Activated CD4-positive, alpha-beta memory T cell treated with anti-CD3 and anti-CD28 coated beads, Interleukin-2, amount 10 ng/mL, durations not matched to agents 7 days and 5 days (primary cell): ENCODE data around the gene MBD1. TPM values are rescaled to one million over a fixed set of nuclear protein-coding genes. Genes with fewer than 3 reads are reported as not detected.
A peak's percentile ranks its signal among the peaks of the same experiment; 100 is the strongest.
"Not testable (repeated sequence)": the region's sequence is repeated elsewhere in the genome, so short reads cannot be mapped to it uniquely, and the experiment has no call there.

ENCODE experiments used
- CTCF ChIA-PET: fragments of 350-600 bp; sonication (Branson Sonifier 250); formaldehyde crosslinking; loops from one replicate; lab custom pipeline; 2021; ENCODE audit warnings: antibody characterized with exemption, inconsistent platforms; lab: Charles Lee
- POLR2A ChIA-PET: fragments of 350-600 bp; sonication (Branson Sonifier 250); formaldehyde crosslinking; loops from one replicate; lab custom pipeline; 2021; ENCODE audit warnings: antibody characterized with exemption; lab: Charles Lee
- DNase-seq: peaks from one replicate; pipeline ENCODE4 v3.0.0-alpha.2; 2020
- H3K27ac Mint-ChIP-seq: one replicate; pipeline ENCODE4 v1.8.0; 2021; ENCODE audit warnings: mild to moderate bottlenecking, mixed read lengths
- H3K27me3 Mint-ChIP-seq: one replicate; pipeline ENCODE4 v1.8.0; 2021; ENCODE audit warnings: mixed read lengths
- H3K36me3 Mint-ChIP-seq: one replicate; pipeline ENCODE4 v1.8.0; 2021; ENCODE audit warnings: low read depth, mixed read lengths
- H3K4me1 Mint-ChIP-seq: one replicate; pipeline ENCODE4 v1.8.0; 2021; ENCODE audit warnings: mixed read lengths
- H3K4me3 Mint-ChIP-seq: one replicate; pipeline ENCODE4 v1.8.0; 2021; ENCODE audit warnings: mild to moderate bottlenecking, mixed read lengths
- H3K9me3 Mint-ChIP-seq: one replicate; pipeline ENCODE4 v1.8.0; 2021; ENCODE audit warnings: mixed read lengths
- total RNA-seq, 2 experiments: library from RNA; stranded (reverse); gene quantifications; one replicate each; pipeline ENCODE4 v1.2.3, GENCODE V29; 2021

The MBD1 gene
- total RNA-seq, 2 experiments from 2014 or later: 103 to 106 TPM

- peak overlapping the region; percentile 86 for H3K4me3 Mint-ChIP-seq
- peaks cover 5% of the 10 kb centered on the region for H3K9me3 Mint-ChIP-seq
- ChIA-PET CTCF (interaction anchor here (1.1 to 2.8 kb wide), 2 partner anchors 50 to 67 kb away, joined by 3 to 13 read pairs; partner anchors contain the start of gene SKA1), POLR2A (interaction anchor here (1.1 to 2.7 kb wide), 8 partner anchors 10 to 67 kb away, joined by 3 to 15 read pairs (median 6); partner anchors contain the start of genes MBD1 and SKA1)
- peaks cover 40% of the 10 kb centered on the region for H3K27me3 Mint-ChIP-seq
- peak overlapping the region; percentile 85 for H3K27ac Mint-ChIP-seq
- H3K4me1 Mint-ChIP-seq: peaks cover 25% of the 10 kb centered on the region
- peaks cover 8% of the 10 kb centered on the region for H3K36me3 Mint-ChIP-seq
- peak; percentile 94 for DNase-seq
Measured at GRCh38 chr18:50307738-50308470, 26.6 kb upstream of the MBD1 start.

- POLR2A ChIA-PET: interaction anchor here (1.1 to 2.7 kb wide), 8 partner anchors 9 to 68 kb away, joined by 3 to 15 read pairs (median 6); partner anchors contain the start of genes MBD1 and SKA1
- Mint-ChIP-seq H3K9me3 (peaks cover 5% of the 10 kb centered on the region), H3K36me3 (peaks cover 8% of the 10 kb centered on the region), H3K27ac (peak overlapping the region; percentile 85), H3K27me3 (peaks cover 45% of the 10 kb centered on the region), H3K4me3 (peak overlapping the region; percentile 86), H3K4me1 (peaks cover 25% of the 10 kb centered on the region)
- CTCF ChIA-PET: interaction anchor here (1.1 to 2.8 kb wide), 2 partner anchors 50 to 67 kb away, joined by 3 to 13 read pairs; partner anchors contain the start of gene SKA1
- no peak for DNase-seq
Measured at GRCh38 chr18:50307400-50307737, 26.0 kb upstream of the MBD1 start.

DNA sequence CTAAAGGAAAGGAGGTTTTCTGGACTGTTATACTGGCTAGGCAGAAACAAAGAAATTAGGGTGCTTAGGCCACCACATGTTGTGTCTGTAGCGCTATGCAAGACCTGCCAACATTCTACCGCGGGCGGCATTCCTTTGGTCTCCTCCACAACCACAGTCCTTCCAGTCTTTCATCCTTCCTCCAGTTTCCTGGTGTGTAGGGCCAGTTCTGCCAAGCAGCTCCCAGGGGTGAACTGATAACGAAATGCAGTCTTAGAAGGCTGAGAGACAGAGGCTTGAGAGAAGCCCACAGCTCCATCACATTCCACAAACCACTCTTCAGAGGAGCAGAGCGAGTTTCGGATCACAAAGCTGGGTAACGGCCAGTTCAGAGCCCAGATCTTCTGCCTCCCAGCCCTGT lies 25.6 kb upstream of the MBD1 start:
- ChIA-PET CTCF (interaction anchor here (1.1 to 2.8 kb wide), 2 partner anchors 51 to 68 kb away, joined by 3 to 13 read pairs; partner anchors contain the start of gene SKA1), POLR2A (interaction anchor here (1.1 to 2.7 kb wide), 7 partner anchors 9 to 68 kb away, joined by 3 to 15 read pairs (median 7); partner anchors contain the start of genes MBD1 and SKA1)
- no peak for DNase-seq
- Mint-ChIP-seq H3K36me3 (peaks cover 8% of the 10 kb centered on the region), H3K27me3 (peaks cover 47% of the 10 kb centered on the region), H3K9me3 (peaks cover 5% of the 10 kb centered on the region), H3K4me1 (peaks cover 25% of the 10 kb centered on the region), H3K4me3 (peak overlapping the region; percentile 86), H3K27ac (peak overlapping the region; percentile 85)

DNA sequence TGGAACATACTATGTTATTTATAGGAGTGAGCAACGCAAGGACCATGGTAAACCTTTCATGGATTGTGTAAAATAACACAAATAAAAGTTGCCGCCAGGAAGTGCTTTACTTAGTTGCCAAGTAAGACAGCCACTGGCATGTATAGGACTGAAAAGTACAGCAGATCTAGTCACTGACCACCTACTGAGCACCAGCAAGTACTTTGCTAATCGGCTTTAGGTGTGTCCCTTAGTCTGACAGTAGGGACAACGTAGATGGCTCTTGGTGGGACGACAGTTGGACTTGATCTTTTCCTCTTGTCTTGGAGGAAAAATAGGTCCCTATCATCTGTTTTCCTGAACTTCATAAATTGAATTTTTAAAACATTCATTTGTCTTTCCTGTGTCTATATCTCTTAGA lies 19.8 kb upstream of the MBD1 start:
- POLR2A ChIA-PET: no interaction called here
- Mint-ChIP-seq H3K9me3 (peaks cover 5% of the 10 kb centered on the region), H3K4me3 (no peak overlapping the region), H3K4me1 (peaks cover 13% of the 10 kb centered on the region), H3K27me3 (peaks cover 66% of the 10 kb centered on the region), H3K36me3 (peaks cover 10% of the 10 kb centered on the region), H3K27ac (no peak overlapping the region)
- DNase-seq: no peak
- CTCF ChIA-PET: no interaction called here

DNA sequence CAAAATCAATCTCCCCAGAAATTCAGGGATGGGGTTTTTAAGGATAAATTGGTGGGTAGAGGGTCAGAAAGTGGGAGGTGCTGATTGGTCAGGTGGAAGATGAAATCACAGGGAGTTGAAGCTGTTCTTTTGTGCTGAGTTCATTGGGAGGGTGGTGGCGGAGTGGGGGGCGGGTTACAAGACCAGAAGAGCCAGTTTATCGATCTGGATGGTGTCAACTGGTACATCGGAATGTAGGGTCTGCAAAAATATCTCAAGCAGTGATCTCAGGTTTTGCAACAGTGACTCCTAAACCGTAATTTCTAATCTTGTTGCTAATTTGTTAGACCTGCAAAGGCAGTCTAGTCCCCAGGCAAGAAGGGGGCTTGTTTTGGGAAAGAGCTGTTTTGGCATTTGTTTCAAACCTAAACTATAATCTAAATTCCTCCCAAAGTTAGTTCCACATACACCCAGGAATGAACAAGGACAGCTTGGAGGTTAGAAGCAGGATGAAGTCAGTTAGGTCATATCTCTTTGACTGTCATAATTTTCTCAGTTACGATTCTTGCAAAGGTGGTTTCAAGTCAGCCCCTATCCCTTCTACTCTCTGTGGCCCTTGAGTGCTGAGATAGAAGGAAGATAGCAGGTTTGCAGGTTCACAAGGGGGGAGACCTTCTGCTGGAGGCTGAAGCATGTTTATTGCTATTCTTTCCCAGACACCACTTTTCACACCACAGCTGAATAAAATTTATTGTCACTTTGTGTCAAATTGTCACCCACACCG lies 18.5 kb upstream of the MBD1 start:
- DNase-seq: no peak
- Mint-ChIP-seq H3K4me1 (peaks cover 13% of the 10 kb centered on the region), H3K4me3 (no peak overlapping the region), H3K27me3 (peaks cover 60% of the 10 kb centered on the region), H3K9me3 (no peaks in the 10 kb centered on the region), H3K36me3 (peaks cover 6% of the 10 kb centered on the region), H3K27ac (no peak overlapping the region)
- ChIA-PET POLR2A (no interaction called here), CTCF (interaction anchor here (1.3 kb wide), 1 partner anchor 56 kb away, joined by 3 read pairs; no protein-coding TSS in a partner anchor)

GRCh38 chr18:50298443-50299284 lies 17.3 kb upstream of the MBD1 start:
- Mint-ChIP-seq H3K4me3 (no peak overlapping the region), H3K9me3 (no peaks in the 10 kb centered on the region), H3K4me1 (peaks cover 13% of the 10 kb centered on the region), H3K27me3 (peaks cover 52% of the 10 kb centered on the region), H3K36me3 (peaks cover 6% of the 10 kb centered on the region), H3K27ac (no peak overlapping the region)
- DNase-seq: no peak
- POLR2A ChIA-PET: interaction anchor here (0.7 to 1.3 kb wide), 5 partner anchors 9 to 33 kb away, joined by 3 to 6 read pairs (median 3); partner anchors contain the start of genes CFAP53 and MBD1
- CTCF ChIA-PET: interaction anchor here (0.8 to 1.1 kb wide), 4 partner anchors 10 to 80 kb away, joined by 3 to 4 read pairs (median 3); partner anchors contain the start of gene MBD1

DNA sequence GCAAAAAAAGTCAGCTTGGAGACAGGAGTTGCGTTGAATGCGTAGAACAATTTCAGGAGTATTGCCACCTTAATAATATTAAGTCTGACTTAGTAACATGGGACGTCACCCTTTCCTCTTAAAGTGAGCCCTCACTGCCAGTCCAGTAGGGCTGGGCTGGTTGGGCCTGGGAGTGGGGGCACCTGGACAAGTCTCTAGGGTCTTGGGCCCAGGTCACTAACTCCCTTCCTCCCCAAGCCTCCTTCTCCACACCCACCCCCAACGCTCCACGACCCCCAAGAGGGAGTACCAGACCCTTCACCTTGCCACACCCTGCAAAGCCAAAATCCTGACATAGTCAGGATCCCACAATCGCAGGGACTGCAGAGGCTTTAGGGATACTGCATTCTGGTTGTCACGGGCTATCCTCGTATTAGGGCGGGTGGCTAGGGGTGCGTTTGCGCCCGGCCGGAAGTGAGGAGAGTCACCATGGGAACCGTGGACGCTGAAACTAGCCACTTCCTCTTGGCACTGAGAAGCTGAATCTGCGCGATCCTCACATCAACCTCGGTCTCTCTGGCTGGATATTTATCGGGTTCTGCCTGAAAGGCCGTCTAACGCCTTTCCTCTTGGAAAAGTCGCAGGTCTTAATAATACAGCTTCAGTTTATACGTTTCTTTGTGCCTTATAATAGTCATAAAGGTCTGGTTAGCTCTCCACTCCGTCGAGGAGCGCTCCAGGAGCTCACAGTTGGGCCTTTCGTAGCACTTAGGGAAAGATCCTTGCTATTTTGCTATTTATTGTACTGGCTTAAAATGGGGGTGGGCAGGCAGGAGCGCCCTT lies 16.5 kb upstream of the MBD1 start:
- POLR2A ChIA-PET: interaction anchor here (0.7 to 1.3 kb wide), 5 partner anchors 8 to 32 kb away, joined by 3 to 6 read pairs (median 3); partner anchors contain the start of genes CFAP53 and MBD1
- H3K27ac Mint-ChIP-seq: peak overlapping the region; percentile 2

GRCh38 chr18:50293039-50293438 lies 11.7 kb upstream of the MBD1 start:
- Mint-ChIP-seq H3K4me3 (no peak overlapping the region), H3K4me1 (peaks cover 17% of the 10 kb centered on the region), H3K9me3 (no peaks in the 10 kb centered on the region), H3K27me3 (peaks cover 13% of the 10 kb centered on the region), H3K36me3 (no peaks in the 10 kb centered on the region), H3K27ac (no peak overlapping the region)
- POLR2A ChIA-PET: no interaction called here
- no peak for DNase-seq
- CTCF ChIA-PET: no interaction called here

More for the DNA sequence above, 16.5 kb upstream of the MBD1 start:
- peaks cover 6% of the 10 kb centered on the region for H3K36me3 Mint-ChIP-seq
- H3K27me3 Mint-ChIP-seq: peaks cover 44% of the 10 kb centered on the region
- no peaks in the 10 kb centered on the region for H3K9me3 Mint-ChIP-seq
- peaks cover 13% of the 10 kb centered on the region for H3K4me1 Mint-ChIP-seq
- H3K4me3 Mint-ChIP-seq: peak overlapping the region; percentile 66
- CTCF ChIA-PET: interaction anchor here (0.6 to 1.1 kb wide), 5 partner anchors 9 to 79 kb away, joined by 3 to 4 read pairs (median 3); partner anchors contain the start of gene MBD1
- peak; percentile 86 for DNase-seq

DNA sequence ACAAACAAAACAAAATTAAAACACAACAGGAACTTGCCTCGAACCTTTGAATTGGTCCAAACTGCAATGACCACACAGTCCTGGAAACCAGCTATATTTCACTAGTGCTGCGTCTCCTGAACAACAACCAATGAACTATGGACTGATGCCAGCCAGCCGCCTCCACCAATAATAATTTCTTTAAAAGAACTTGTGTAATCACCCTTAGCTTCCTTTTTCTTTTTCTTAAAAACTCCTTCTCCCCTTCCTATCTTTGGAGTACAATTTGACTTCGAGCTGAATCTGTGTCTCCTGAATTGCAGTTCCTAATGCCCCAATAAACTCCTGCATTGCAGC lies 7.8 kb upstream of the MBD1 start:
- DNase-seq: no peak
- H3K4me1 Mint-ChIP-seq: peaks cover 39% of the 10 kb centered on the region
- no peaks in the 10 kb centered on the region for H3K9me3 Mint-ChIP-seq
- H3K4me3 Mint-ChIP-seq: peak overlapping the region; percentile 63
- no peaks in the 10 kb centered on the region for H3K27me3 Mint-ChIP-seq
- ChIA-PET POLR2A (interaction anchor here (1.1 to 2.8 kb wide), 6 partner anchors 8 to 87 kb away, joined by 3 to 8 read pairs (median 4); partner anchors contain the start of gene MBD1), CTCF (interaction anchor here (0.8 to 3.7 kb wide), 5 partner anchors 9 to 71 kb away, joined by 3 to 15 read pairs (median 3); no protein-coding TSS in a partner anchor)
- peaks cover 33% of the 10 kb centered on the region for H3K36me3 Mint-ChIP-seq
- peak overlapping the region; percentile 66 for H3K27ac Mint-ChIP-seq

- DNase-seq, H3K9me3 Mint-ChIP-seq, H3K27me3 Mint-ChIP-seq: not testable (repeated sequence)
- H3K4me3 Mint-ChIP-seq: peak overlapping the region; percentile 98
- H3K27ac Mint-ChIP-seq: peak overlapping the region; percentile 98
- ChIA-PET POLR2A (interaction anchor here (1.1 to 2.8 kb wide), 6 partner anchors 8 to 88 kb away, joined by 3 to 8 read pairs (median 4); partner anchors contain the start of gene MBD1), CTCF (interaction anchor here (0.8 to 3.7 kb wide), 5 partner anchors 10 to 71 kb away, joined by 3 to 15 read pairs (median 3); no protein-coding TSS in a partner anchor)
- peaks cover 38% of the 10 kb centered on the region for H3K36me3 Mint-ChIP-seq
- H3K4me1 Mint-ChIP-seq: peaks cover 44% of the 10 kb centered on the region
Measured at GRCh38 chr18:50288348-50289107, 7.2 kb upstream of the MBD1 start.
